A673 (cell line): ENCODE data around the gene TMEM45B.
"Not testable (repeated sequence)": the region's sequence is repeated elsewhere in the genome, so short reads cannot be mapped to it uniquely, and the experiment has no call there.

ENCODE experiments used
- EZH2 ChIP-seq: fragments of 200-600 bp; sonication (generic); IDR thresholded peaks from 2 replicates; pipeline ENCODE4 v1.6.1; 2017; ENCODE audit warnings: borderline replicate concordance, low read depth, mild to moderate bottlenecking, mixed read lengths, antibody characterized with exemption, low read length; ENCODE audit not compliant: poor library complexity, severe bottlenecking
- TF ChIP-seq, protein P1 (sequence below): fragments of 300-800, 200-600 bp; sonication (generic); conservative IDR thresholded peaks from 2 replicates; pipeline ENCODE4 v1.5.1; 2017; ENCODE audit warnings: low read depth, mild to moderate bottlenecking, antibody characterized with exemption, low read length, moderate library complexity, mixed read lengths

DNA sequence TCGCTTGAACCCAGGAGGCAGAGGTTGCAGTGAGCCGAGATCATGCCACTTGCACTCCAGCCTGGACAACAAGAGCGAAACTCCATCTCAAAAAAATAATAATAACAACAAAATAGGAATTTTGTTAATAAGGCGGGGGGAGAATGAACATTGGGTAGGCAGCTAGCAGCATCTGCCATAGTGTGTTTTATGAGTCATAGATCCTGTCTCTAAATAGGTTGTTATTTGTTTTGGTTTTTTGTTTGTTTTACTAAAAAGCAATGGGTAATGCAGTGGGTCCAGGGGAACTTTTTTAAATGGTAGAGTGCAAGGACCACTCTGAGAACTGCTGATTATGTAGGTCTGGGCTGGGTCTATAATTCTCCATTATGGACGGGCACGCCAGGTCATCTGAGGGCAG lies 4.6 kb downstream of the TMEM45B start:
- TF ChIP-seq, protein P1, sequence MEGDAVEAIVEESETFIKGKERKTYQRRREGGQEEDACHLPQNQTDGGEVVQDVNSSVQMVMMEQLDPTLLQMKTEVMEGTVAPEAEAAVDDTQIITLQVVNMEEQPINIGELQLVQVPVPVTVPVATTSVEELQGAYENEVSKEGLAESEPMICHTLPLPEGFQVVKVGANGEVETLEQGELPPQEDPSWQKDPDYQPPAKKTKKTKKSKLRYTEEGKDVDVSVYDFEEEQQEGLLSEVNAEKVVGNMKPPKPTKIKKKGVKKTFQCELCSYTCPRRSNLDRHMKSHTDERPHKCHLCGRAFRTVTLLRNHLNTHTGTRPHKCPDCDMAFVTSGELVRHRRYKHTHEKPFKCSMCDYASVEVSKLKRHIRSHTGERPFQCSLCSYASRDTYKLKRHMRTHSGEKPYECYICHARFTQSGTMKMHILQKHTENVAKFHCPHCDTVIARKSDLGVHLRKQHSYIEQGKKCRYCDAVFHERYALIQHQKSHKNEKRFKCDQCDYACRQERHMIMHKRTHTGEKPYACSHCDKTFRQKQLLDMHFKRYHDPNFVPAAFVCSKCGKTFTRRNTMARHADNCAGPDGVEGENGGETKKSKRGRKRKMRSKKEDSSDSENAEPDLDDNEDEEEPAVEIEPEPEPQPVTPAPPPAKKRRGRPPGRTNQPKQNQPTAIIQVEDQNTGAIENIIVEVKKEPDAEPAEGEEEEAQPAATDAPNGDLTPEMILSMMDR = not testable (repeated sequence)
- not testable (repeated sequence) for TF ChIP-seq EZH2
